ENCODE data around the gene RAB40C.
"Not testable (repeated sequence)": the region's sequence is repeated elsewhere in the genome, so short reads cannot be mapped to it uniquely, and the experiment has no call there.

The RAB40C gene

DNA sequence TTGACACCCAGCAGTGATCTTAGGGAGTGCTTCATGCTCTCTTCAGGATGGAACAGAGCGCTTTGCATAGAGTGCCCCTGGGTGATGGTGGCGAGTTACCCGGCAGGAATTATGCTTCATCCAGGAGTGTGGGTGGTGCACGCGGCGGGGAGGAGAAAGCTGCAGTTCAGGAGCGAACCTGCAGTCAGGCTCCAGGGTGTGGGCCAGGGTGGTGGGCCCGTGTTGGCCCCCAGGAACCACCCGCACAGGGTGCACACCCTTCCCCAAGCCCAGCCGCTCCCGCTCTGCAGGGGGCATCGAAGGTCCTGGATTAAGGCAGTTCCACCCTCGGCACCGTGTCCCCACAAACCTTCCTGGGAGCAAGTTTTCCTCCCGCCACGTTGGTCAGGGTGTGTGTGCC, 3.9 kb downstream of the RAB40C start:
- Histone ChIP-seq H3F3A (ENCODE audit: insufficient read depth, low read length) (0 out of 2 replicates have a peak, but pooled peaks cover under 1% of the 10 kb centered on the region), H3K27ac (ENCODE audit: low read length) (no peak overlapping the region), H3K9ac (ENCODE audit: low read length) (no peak overlapping the region), H3K4me1 (ENCODE audit: low read length) (no peaks in the 10 kb centered on the region), H3K36me3 (replicated peaks; ENCODE audit: insufficient read depth, low read length) (no peaks in the 10 kb centered on the region), H3K27me3 (replicated peaks; ENCODE audit: insufficient read depth, low read length) (no peaks in the 10 kb centered on the region), H2AFZ (ENCODE audit: low read length) (no peak overlapping the region), H3K79me2 (ENCODE audit: low read length) (peaks cover 75% of the 10 kb centered on the region), H3K9me3 (replicated peaks; ENCODE audit: insufficient read depth, low read length) (no peaks in the 10 kb centered on the region), H4K20me1 (ENCODE audit: insufficient read depth, low read length) (no peaks in the 10 kb centered on the region), H3K9me2 (replicated peaks; ENCODE audit: insufficient read depth, low read length) (no peaks in the 10 kb centered on the region), H3K4me2 (ENCODE audit: low read depth, low read length) (no peak overlapping the region), H3K4me3 (ENCODE audit: low read length) (no peak overlapping the region)
- DNase-seq, result no peak
- TF ChIP-seq, protein P1, sequence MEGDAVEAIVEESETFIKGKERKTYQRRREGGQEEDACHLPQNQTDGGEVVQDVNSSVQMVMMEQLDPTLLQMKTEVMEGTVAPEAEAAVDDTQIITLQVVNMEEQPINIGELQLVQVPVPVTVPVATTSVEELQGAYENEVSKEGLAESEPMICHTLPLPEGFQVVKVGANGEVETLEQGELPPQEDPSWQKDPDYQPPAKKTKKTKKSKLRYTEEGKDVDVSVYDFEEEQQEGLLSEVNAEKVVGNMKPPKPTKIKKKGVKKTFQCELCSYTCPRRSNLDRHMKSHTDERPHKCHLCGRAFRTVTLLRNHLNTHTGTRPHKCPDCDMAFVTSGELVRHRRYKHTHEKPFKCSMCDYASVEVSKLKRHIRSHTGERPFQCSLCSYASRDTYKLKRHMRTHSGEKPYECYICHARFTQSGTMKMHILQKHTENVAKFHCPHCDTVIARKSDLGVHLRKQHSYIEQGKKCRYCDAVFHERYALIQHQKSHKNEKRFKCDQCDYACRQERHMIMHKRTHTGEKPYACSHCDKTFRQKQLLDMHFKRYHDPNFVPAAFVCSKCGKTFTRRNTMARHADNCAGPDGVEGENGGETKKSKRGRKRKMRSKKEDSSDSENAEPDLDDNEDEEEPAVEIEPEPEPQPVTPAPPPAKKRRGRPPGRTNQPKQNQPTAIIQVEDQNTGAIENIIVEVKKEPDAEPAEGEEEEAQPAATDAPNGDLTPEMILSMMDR (IDR thresholded peaks at IDR 0.05; ENCODE audit: low read length), result no peak
- TF ChIP-seq EZH2 (optimal IDR thresholded peaks at IDR 0.05; ENCODE audit: low read depth, low read length) (no peak), EZH2phosphoT487 (IDR thresholded peaks at IDR 0.05; ENCODE audit: low read length) (no peak)

DNA sequence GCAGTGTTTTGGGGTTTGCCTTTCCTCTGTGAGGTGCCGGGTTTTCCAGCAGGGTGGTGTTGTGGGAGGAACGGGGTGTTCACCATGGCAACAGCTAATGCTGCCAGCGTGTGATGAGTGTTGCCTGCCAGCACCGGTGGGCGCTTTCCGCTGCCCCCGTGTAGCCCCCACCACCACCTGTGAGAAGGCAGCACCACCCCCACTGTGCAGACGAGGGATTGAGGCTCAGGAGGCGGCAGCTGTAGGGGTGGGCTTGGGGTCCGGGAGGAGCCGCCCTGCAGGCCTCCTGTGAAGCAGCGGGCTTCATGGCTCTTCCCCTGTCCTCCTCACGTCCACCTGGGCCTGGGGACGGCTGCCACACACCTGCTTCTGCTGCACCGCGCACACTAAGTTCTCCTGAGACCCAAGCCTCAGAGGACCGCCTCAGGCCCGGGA, 5.2 kb downstream of the RAB40C start:
- Histone ChIP-seq H2AFZ (ENCODE audit: low read length) (no peak overlapping the region), H3K4me2 (ENCODE audit: low read depth, low read length) (no peak overlapping the region), H3K79me2 (ENCODE audit: low read length) (peaks cover 80% of the 10 kb centered on the region), H3K4me1 (ENCODE audit: low read length) (no peaks in the 10 kb centered on the region), H3K4me3 (ENCODE audit: low read length) (no peak overlapping the region), H3K27ac (ENCODE audit: low read length) (no peak overlapping the region), H3K9ac (ENCODE audit: low read length) (no peak overlapping the region), H3K9me2 (replicated peaks; ENCODE audit: insufficient read depth, low read length) (no peaks in the 10 kb centered on the region), H3K27me3 (replicated peaks; ENCODE audit: insufficient read depth, low read length) (no peaks in the 10 kb centered on the region), H3F3A (ENCODE audit: insufficient read depth, low read length) (no peaks in the 10 kb centered on the region), H3K36me3 (replicated peaks; ENCODE audit: insufficient read depth, low read length) (no peaks in the 10 kb centered on the region), H3K9me3 (replicated peaks; ENCODE audit: insufficient read depth, low read length) (no peaks in the 10 kb centered on the region), H4K20me1 (ENCODE audit: insufficient read depth, low read length) (no peaks in the 10 kb centered on the region)
- no peak for TF ChIP-seq EZH2phosphoT487 (IDR thresholded peaks at IDR 0.05; ENCODE audit: low read length)
- no peak for TF ChIP-seq EZH2 (optimal IDR thresholded peaks at IDR 0.05; ENCODE audit: low read depth, low read length)
- DNase-seq, result no peak

DNA sequence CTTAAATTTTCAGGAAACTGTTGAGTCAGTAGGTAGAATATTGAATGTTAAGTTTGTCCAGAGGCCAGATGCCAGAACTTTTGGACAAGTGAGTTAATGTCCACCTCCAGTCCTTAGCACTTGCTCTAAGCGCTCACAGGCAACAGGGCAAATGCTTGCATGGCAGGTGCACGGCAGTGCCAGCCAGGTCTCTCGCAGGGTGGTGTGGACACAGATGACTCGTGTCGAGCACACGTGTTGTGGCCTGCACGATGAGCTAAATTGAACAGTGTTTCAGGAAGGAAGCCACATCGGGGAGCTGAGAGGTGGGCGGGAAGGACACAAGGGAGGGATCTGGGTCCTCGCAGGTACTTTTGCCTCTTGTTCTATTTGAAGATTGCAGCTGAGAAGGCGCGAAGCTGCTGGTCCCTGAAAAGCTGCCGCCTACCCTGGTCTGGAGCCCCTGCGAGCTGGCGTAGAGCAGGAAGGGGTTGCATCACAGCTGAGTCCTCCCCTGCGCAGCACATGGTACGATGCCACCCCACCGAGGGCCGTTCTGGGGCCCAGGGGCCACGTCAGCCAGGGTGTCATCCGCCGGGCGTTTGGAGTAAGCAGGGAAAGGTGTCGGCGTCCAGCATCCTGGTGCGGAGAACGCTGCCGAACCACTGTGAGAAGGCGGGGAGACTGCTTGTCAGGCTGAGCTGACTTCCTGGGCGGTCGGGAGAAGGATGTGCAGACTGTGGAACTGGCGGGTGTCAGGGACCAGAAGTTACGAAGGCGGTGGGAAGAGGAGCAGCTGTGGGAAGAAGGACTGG, 6.3 kb downstream of the RAB40C start:
- Histone ChIP-seq H3K4me2 (ENCODE audit: low read depth, low read length) (no peak overlapping the region), H2AFZ (ENCODE audit: low read length) (no peak overlapping the region), H3K79me2 (ENCODE audit: low read length) (peaks cover 76% of the 10 kb centered on the region), H3K4me3 (ENCODE audit: low read length) (no peak overlapping the region), H3K36me3 (replicated peaks; ENCODE audit: insufficient read depth, low read length) (no peaks in the 10 kb centered on the region), H4K20me1 (ENCODE audit: insufficient read depth, low read length) (no peaks in the 10 kb centered on the region), H3K27me3 (replicated peaks; ENCODE audit: insufficient read depth, low read length) (no peaks in the 10 kb centered on the region), H3K4me1 (ENCODE audit: low read length) (no peaks in the 10 kb centered on the region), H3F3A (ENCODE audit: insufficient read depth, low read length) (no peaks in the 10 kb centered on the region), H3K9me3 (replicated peaks; ENCODE audit: insufficient read depth, low read length) (no peaks in the 10 kb centered on the region), H3K9me2 (replicated peaks; ENCODE audit: insufficient read depth, low read length) (no peaks in the 10 kb centered on the region), H3K27ac (ENCODE audit: low read length) (no peak overlapping the region), H3K9ac (ENCODE audit: low read length) (no peak overlapping the region)
- DNase-seq, result no peak
- TF ChIP-seq EZH2 (optimal IDR thresholded peaks at IDR 0.05; ENCODE audit: low read depth, low read length) (no peak), EZH2phosphoT487 (IDR thresholded peaks at IDR 0.05; ENCODE audit: low read length) (no peak)
- TF ChIP-seq, protein P1 (IDR thresholded peaks at IDR 0.05; ENCODE audit: low read length), result no peak

DNA sequence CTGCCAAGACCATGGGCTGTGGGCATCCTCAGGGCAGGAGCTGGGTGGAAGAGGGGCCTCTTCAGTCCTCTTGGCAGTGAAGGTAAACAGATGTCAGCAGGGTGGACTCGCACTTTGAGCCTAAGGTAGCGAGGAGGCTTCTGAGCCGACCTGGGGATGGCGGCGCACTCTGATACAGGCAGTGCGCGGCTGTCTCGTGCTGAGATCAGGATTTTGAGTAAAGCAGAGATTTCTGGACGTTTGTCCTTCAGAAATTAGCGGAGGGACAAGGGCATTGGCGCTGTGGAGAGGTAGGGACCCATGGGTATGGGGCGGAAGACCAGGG, 6.8 kb downstream of the RAB40C start:
- no peaks in the 10 kb centered on the region for H3K4me1 ChIP-seq (ENCODE audit: low read length)
- no peaks in the 10 kb centered on the region for H3K9me3 ChIP-seq (replicated peaks; ENCODE audit: insufficient read depth, low read length)
- no peak overlapping the region for H3K4me3 ChIP-seq (ENCODE audit: low read length)
- no peak overlapping the region for H3K9ac ChIP-seq (ENCODE audit: low read length)
- H3K36me3 ChIP-seq (replicated peaks; ENCODE audit: insufficient read depth, low read length), result no peaks in the 10 kb centered on the region
- H3K4me2 ChIP-seq (ENCODE audit: low read depth, low read length), result no peak overlapping the region
- H4K20me1 ChIP-seq (ENCODE audit: insufficient read depth, low read length), result no peaks in the 10 kb centered on the region
- H3K79me2 ChIP-seq (ENCODE audit: low read length), result peaks cover 74% of the 10 kb centered on the region
- H2AFZ ChIP-seq (ENCODE audit: low read length), result no peak overlapping the region
- TF ChIP-seq EZH2phosphoT487 (IDR thresholded peaks at IDR 0.05; ENCODE audit: low read length) (no peak), EZH2 (optimal IDR thresholded peaks at IDR 0.05; ENCODE audit: low read depth, low read length) (no peak)
- TF ChIP-seq, protein P1 (IDR thresholded peaks at IDR 0.05; ENCODE audit: low read length), result no peak
- no peaks in the 10 kb centered on the region for H3K27me3 ChIP-seq (replicated peaks; ENCODE audit: insufficient read depth, low read length)
- no peaks in the 10 kb centered on the region for H3F3A ChIP-seq (ENCODE audit: insufficient read depth, low read length)
- no peak for DNase-seq
- H3K27ac ChIP-seq (ENCODE audit: low read length), result no peak overlapping the region
- no peaks in the 10 kb centered on the region for H3K9me2 ChIP-seq (replicated peaks; ENCODE audit: insufficient read depth, low read length)

DNA sequence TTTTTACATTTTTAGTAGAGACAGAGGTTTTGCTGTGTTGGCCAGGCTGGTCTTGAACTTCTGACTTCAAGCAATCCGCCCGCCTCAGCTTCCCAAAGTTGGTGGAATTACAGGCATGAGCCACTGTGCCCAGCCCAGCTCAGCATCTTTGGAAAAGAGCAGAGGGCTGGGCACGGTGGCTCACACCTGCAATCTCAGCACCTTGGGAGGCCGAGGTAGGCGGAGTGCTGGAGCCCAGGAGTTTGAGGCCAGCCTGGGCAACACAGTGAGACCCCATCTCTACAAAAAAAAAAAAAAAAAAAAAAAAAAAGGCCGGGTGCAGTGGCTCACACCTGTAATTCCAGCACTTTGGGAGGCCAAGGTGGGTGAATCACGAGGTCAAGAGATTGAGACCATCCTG, 7.8 kb downstream of the RAB40C start:
- H2AFZ ChIP-seq (ENCODE audit: low read length); H3K9ac ChIP-seq (ENCODE audit: low read length); H3F3A ChIP-seq (ENCODE audit: insufficient read depth, low read length); H3K4me2 ChIP-seq (ENCODE audit: low read depth, low read length); H3K36me3 ChIP-seq (replicated peaks; ENCODE audit: insufficient read depth, low read length); H4K20me1 ChIP-seq (ENCODE audit: insufficient read depth, low read length); H3K4me3 ChIP-seq (ENCODE audit: low read length); H3K4me1 ChIP-seq (ENCODE audit: low read length); H3K9me2 ChIP-seq (replicated peaks; ENCODE audit: insufficient read depth, low read length); DNase-seq; H3K9me3 ChIP-seq (replicated peaks; ENCODE audit: insufficient read depth, low read length); H3K27me3 ChIP-seq (replicated peaks; ENCODE audit: insufficient read depth, low read length); H3K27ac ChIP-seq (ENCODE audit: low read length): not testable (repeated sequence)
- H3K79me2 ChIP-seq (ENCODE audit: low read length), result peaks cover 68% of the 10 kb centered on the region

Measured in MM.1S (cell line).